NCI-H2196 (cell line): ENCODE measurements around the gene STX18.
A peak's percentile ranks its signal among the peaks of the same experiment; 100 is the strongest.
"Not testable (repeated sequence)": the region's sequence is repeated elsewhere in the genome, so short reads cannot be mapped to it uniquely, and the experiment has no call there.

Experiments used
- DNase-seq: peaks from one replicate; lab custom pipeline; 2025; ENCODE audit not compliant: unreplicated experiment; lab: John Stamatoyannopoulos, UW

The STX18 gene

GRCh38 chr4:4510641-4511040, 31.2 kb downstream of the STX18 start:
- not testable (repeated sequence) for DNase-seq

GRCh38 chr4:4509521-4509920, 32.3 kb downstream of the STX18 start:
- no peak for DNase-seq

GRCh38 chr4:4507923-4508322, 33.9 kb downstream of the STX18 start:
- DNase-seq = no peak

GRCh38 chr4:4507403-4507802, 34.4 kb downstream of the STX18 start:
- DNase-seq = no peak

- no peak for DNase-seq
These were observed 34.9 kb downstream of the STX18 start for GRCh38 chr4:4506961-4507360.

GRCh38 chr4:4505211-4505610, 36.6 kb downstream of the STX18 start:
- DNase-seq = not testable (repeated sequence)

GRCh38 chr4:4504783-4505182, 37.1 kb downstream of the STX18 start:
- no peak for DNase-seq

- no peak for DNase-seq
These were observed 39.0 kb downstream of the STX18 start for GRCh38 chr4:4502694-4503311.

GRCh38 chr4:4501679-4502078, 40.2 kb downstream of the STX18 start:
- no peak for DNase-seq

- no peak for DNase-seq
These were observed 42.3 kb downstream of the STX18 start for GRCh38 chr4:4499438-4500123.

- no peak for DNase-seq
These were observed 45.1 kb downstream of the STX18 start for GRCh38 chr4:4496592-4497372.

- no peak for DNase-seq
These were observed 47.0 kb downstream of the STX18 start for GRCh38 chr4:4494882-4495281.

- no peak for DNase-seq
These were observed 49.5 kb downstream of the STX18 start for GRCh38 chr4:4492161-4492847.

GRCh38 chr4:4491396-4491893, 50.4 kb downstream of the STX18 start:
- no peak for DNase-seq

GRCh38 chr4:4490816-4491215, 51.0 kb downstream of the STX18 start:
- no peak for DNase-seq

GRCh38 chr4:4490041-4490440, 51.8 kb downstream of the STX18 start:
- DNase-seq = no peak

- peak; percentile 77 for DNase-seq
These were observed 53.1 kb downstream of the STX18 start for GRCh38 chr4:4488405-4489404.

- DNase-seq = no peak
These were observed 54.9 kb downstream of the STX18 start for GRCh38 chr4:4486969-4487368.

- no peak for DNase-seq
These were observed 56.0 kb downstream of the STX18 start for GRCh38 chr4:4485806-4486205.

GRCh38 chr4:4481399-4481994, 60.4 kb downstream of the STX18 start:
- DNase-seq = no peak
